GM12875 (cell line): ENCODE results near the gene GRAMD2A.
"Not testable (repeated sequence)": the region's sequence is repeated elsewhere in the genome, so short reads cannot be mapped to it uniquely, and the experiment has no call there.

Experiments
- H3K4me3 ChIP-seq: one replicate; pipeline ENCODE4 v1.5.1; 2011; ENCODE audit warnings: low read depth, low read length, control low read depth
- TF ChIP-seq, protein P1 (sequence below): IDR thresholded peaks from 2 replicates; pipeline ENCODE4 v1.5.1; 2011; ENCODE audit warnings: low read depth, mild to moderate bottlenecking, control low read depth, inconsistent platforms, low read length, moderate library complexity, borderline replicate concordance; ENCODE audit not compliant: insufficient read depth

GRAMD2A gene

DNA sequence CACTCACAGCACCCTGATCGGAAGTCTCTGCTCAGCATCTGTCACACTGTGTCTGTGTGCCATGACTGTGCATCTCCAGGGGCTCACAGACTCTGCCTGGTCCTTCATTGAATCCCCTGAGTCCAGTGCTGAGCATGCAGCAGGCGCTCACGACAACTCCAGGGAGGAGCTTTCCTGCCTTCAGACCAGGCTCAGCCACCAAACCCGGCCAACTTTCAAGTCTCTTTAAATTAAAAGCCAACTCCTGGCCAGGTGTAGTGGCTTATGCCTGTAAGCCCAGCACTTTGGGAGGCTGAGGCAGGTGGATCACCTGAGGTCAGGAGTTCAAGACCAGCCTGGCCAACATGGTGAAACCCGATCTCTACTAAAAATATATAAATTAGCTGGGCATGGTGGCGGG, 24.2 kb downstream of the GRAMD2A start:
- TF ChIP-seq, protein P1, sequence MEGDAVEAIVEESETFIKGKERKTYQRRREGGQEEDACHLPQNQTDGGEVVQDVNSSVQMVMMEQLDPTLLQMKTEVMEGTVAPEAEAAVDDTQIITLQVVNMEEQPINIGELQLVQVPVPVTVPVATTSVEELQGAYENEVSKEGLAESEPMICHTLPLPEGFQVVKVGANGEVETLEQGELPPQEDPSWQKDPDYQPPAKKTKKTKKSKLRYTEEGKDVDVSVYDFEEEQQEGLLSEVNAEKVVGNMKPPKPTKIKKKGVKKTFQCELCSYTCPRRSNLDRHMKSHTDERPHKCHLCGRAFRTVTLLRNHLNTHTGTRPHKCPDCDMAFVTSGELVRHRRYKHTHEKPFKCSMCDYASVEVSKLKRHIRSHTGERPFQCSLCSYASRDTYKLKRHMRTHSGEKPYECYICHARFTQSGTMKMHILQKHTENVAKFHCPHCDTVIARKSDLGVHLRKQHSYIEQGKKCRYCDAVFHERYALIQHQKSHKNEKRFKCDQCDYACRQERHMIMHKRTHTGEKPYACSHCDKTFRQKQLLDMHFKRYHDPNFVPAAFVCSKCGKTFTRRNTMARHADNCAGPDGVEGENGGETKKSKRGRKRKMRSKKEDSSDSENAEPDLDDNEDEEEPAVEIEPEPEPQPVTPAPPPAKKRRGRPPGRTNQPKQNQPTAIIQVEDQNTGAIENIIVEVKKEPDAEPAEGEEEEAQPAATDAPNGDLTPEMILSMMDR, result no peak
- H3K4me3 ChIP-seq, result no peak overlapping the region

DNA sequence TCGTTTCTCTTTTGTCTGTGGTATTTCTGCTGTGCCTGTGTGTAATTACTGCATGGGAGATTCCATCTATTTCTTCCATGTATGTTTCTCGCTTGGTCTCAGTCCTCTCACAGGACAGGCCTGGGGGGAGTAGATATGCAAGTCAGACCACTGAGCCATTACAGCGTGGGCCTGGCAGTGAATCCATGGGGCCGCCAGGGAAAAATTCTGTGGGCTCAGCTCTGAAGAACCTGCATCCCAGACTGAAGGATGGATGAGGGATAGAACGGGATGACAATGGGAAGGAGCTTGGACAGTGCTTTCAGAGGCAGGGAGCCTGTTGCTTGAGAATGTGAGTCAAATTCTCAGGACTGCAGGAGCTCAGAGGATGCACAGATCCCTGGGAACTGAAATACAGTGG, 24.8 kb downstream of the GRAMD2A start:
- no peak overlapping the region for H3K4me3 ChIP-seq
- TF ChIP-seq, protein P1, result no peak

DNA sequence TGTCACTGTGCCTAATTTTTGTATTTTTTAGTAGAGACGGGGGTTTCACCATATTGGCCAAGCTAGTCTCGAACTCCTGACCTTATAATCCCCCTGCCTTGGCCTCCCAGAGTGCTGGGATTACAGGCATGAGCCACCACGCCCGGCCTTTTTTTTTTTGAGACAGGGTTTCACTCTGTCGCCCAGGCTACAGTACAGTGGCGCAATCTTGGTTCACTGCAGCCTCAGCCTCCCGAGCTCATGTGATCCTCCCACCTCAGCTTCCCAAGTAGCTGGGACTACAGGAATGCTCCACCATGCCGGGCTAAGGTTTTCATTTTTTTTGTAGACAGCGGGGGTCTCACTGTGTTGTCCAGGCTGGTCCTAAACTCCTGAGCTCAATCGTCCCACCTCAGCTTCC, 25.6 kb downstream of the GRAMD2A start:
- not testable (repeated sequence) for H3K4me3 ChIP-seq

DNA sequence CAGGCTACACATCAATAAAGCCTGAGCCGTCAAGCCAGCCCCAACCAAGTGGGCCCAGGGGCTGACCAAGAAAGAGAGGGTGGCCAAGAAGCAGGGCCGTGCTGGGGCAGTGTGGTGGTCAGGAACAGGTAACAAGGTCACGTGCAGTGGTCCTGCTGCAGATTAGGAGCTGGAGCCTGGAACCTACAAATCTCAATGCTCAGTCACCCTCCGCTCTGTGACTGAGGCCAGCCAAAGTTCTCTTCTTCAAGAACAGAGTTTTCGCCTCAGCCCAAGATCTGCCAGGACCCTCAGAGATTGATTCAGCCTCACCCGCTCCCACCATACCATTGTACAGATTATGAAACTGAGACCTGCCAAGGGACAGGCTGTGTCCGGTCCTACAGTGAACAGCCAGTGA, 26.9 kb downstream of the GRAMD2A start:
- TF ChIP-seq, protein P1, result no peak
- H3K4me3 ChIP-seq, result no peak overlapping the region

DNA sequence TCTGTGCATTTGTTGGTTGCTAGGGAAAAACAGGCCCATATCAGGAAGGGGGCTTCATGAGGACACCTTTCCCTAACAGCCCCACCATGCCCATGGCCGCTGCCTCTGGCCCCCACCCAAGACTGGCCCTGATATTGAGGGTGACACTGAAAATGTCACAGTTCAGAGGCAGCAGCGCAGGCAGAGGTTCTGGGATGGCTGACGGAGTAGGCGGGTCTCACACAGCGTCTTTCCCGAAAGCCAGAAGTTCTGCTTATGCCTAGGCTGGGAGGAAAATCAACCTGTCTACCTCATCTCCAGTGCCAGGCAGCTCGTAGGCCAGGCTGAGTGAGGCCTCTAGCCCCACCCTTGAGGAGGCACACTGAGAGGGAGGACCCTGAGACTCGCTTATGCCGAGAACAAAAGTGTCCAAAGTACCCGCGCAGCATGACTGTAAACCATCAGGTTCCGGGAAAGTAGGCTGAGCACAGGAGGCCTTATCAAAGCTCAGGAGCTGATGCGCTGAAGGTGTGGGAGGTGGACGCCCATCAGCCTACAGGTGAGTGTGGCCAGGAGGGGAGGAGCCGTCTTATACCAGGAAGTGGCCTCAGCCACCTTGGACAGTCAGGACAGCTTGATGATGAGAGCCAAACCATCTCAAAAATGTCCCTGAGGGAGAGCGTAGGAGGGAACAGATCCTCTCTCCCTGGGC, 27.5 kb downstream of the GRAMD2A start:
- no peak overlapping the region for H3K4me3 ChIP-seq
- TF ChIP-seq, protein P1, result no peak

DNA sequence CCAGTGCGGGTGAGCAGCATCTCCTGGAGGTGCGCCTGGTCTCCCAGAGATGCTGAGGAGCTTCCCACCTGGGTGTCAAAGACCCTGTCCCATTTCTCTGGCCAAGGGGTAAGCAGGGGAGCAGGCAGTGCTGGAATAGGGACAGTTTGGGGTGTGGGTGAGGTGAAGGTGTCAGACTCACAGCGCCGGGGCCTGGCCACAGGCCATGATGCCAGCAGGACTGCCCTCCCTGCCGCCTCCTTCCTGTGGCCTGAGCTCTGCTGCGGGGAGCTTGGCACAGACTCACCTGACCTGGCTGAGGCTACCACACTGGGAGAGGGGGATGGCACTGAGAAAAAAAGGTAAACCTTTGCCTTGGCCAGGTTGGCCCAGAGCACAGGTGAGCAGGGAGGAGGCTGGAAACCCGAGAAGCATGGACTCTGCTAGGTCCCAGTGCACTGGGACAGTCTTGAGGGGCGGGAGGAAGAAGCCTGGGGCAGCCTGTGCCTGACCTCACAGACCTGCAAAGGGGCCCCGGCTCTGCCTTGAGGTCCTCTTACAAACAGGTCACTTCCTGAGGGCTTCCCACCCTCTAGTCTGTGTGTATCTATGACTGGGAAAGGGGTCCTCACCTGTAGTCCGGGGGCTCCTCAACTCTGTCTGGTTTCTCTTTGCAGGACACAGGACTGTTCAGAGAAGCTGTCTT, 28.2 kb downstream of the GRAMD2A start:
- TF ChIP-seq, protein P1, result no peak

DNA sequence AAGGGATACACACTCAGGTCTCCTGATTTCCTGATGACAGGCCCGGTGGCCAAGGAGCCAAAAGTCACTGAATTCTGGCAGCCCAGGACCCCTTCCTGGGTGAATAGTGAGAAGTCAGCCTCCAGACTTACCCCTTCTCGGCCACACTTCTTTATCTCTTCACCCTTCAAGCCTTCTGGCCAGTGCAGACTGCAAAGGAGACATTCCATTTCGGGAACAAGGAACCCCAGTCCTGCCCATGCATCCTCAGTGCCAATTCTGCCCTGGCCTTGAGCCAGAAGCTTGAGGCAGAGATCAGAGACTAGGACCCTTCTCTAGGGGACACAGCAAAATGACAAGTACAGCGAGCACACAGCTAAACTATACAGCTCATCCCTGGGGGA, 28.8 kb downstream of the GRAMD2A start:
- H3K4me3 ChIP-seq, result no peak overlapping the region
- TF ChIP-seq, protein P1, result no peak

More for the DNA sequence above, 28.2 kb downstream of the GRAMD2A start:
- H3K4me3 ChIP-seq, result no peak overlapping the region
